HepG2 (cell line): Measurements from ENCODE around the gene NOL4L. TPM values are rescaled to one million over a fixed set of nuclear protein-coding genes. Genes with fewer than 3 reads are reported as not detected.
A peak's percentile ranks its signal among the peaks of the same experiment; 100 is the strongest.

Source experiments
- AKAP8 ChIP-seq: sonication (generic); formaldehyde crosslinking; IDR thresholded peaks from 2 replicates; pipeline ENCODE4 v1.5.1; 2020; ENCODE audit warnings: mild to moderate bottlenecking, missing genetic modification reagents
- FOXM1 ChIP-seq: sonication (generic); formaldehyde crosslinking; IDR thresholded peaks from 2 replicates; pipeline ENCODE4 v1.5.0; 2020; ENCODE audit warnings: missing genetic modification reagents
- GABPB1 ChIP-seq: IDR thresholded peaks from 2 replicates; pipeline ENCODE4 v1.6.1; 2016; ENCODE audit warnings: mild to moderate bottlenecking, missing genetic modification reagents, moderate library complexity, missing compliant biosample characterization
- MIER2 ChIP-seq: IDR thresholded peaks from 2 replicates; pipeline ENCODE4 v1.6.1; 2016; ENCODE audit warnings: missing biosample characterization, missing genetic modification reagents
- MTF1 ChIP-seq: sonication (generic); formaldehyde crosslinking; IDR thresholded peaks from 2 replicates; pipeline ENCODE4 v1.5.0; 2020; ENCODE audit warnings: missing genetic modification reagents
- RARG ChIP-seq: sonication (generic); formaldehyde crosslinking; IDR thresholded peaks from 2 replicates; pipeline ENCODE4 v1.4.0; 2020; ENCODE audit warnings: low read depth, mild to moderate bottlenecking, missing genetic modification reagents
- RBM22 ChIP-seq: fragments of 200-400 bp; formaldehyde crosslinking; optimal IDR thresholded peaks from 2 replicates; pipeline ENCODE3; 2017; ENCODE audit warnings: mild to moderate bottlenecking, low read length, moderate library complexity
- SIN3A ChIP-seq: IDR thresholded peaks from 2 replicates; pipeline ENCODE4 v1.6.1; 2011; ENCODE audit warnings: low read depth, mild to moderate bottlenecking, control low read depth, low read length, borderline replicate concordance
- TBP ChIP-seq: sonication (generic); formaldehyde crosslinking; IDR thresholded peaks from 2 replicates; pipeline ENCODE4 v1.5.0; 2020; ENCODE audit warnings: missing genetic modification reagents
- ZBTB1 ChIP-seq: sonication (generic); formaldehyde crosslinking; IDR thresholded peaks from 2 replicates; pipeline ENCODE4 v1.4.0; 2020; ENCODE audit warnings: missing genetic modification reagents, borderline replicate concordance
- ZBTB3 ChIP-seq: sonication (generic); formaldehyde crosslinking; IDR thresholded peaks from 2 replicates; pipeline ENCODE4 v1.4.0; 2020; ENCODE audit warnings: low read depth, mild to moderate bottlenecking, moderate library complexity, missing genetic modification reagents, borderline replicate concordance
- ZMYM4 ChIP-seq: sonication (generic); formaldehyde crosslinking; IDR thresholded peaks from 2 replicates; pipeline ENCODE4 v1.8.1; 2023; ENCODE audit warnings: mild to moderate bottlenecking, missing genetic modification reagents
- ZNF225 ChIP-seq: sonication (generic); formaldehyde crosslinking; IDR thresholded peaks from 2 replicates; pipeline ENCODE4 v1.4.0; 2020; ENCODE audit warnings: mild to moderate bottlenecking, missing genetic modification reagents
- ZNF468 ChIP-seq: sonication (generic); formaldehyde crosslinking; IDR thresholded peaks from 2 replicates; pipeline ENCODE4 v1.8.0; 2022; ENCODE audit warnings: mild to moderate bottlenecking, moderate library complexity, missing genetic modification reagents
- ZNF563 ChIP-seq: sonication (generic); formaldehyde crosslinking; IDR thresholded peaks from 2 replicates; pipeline ENCODE4 v1.8.0; 2022; ENCODE audit warnings: mild to moderate bottlenecking, moderate library complexity, missing genetic modification reagents
- ZNF619 ChIP-seq: sonication (generic); formaldehyde crosslinking; IDR thresholded peaks from 2 replicates; pipeline ENCODE4 v1.4.0; 2020; ENCODE audit warnings: mild to moderate bottlenecking, missing genetic modification reagents
- ZNF768 ChIP-seq: sonication (generic); formaldehyde crosslinking; IDR thresholded peaks from 2 replicates; pipeline ENCODE4 v1.4.0; 2020; ENCODE audit warnings: missing genetic modification reagents
- ZNF781 ChIP-seq: sonication (generic); formaldehyde crosslinking; IDR thresholded peaks from 2 replicates; pipeline ENCODE4 v1.5.1; 2020; ENCODE audit warnings: borderline replicate concordance, mild to moderate bottlenecking, missing genetic modification reagents; ENCODE audit errors: not compliant biosample characterization
- polyA plus RNA-seq, 8 experiments: library from polyadenylated mRNA; depleted of rRNA in 3 of 8; stranded (reverse) in 7 of 8; unstranded in 1 of 8; fragments of >200 nt; fragmentation: Illumina TruSeq in 4 of 8; extraction: Trizol in 4 of 8; gene quantifications; 2 replicates each; pipeline versions ENCODE4 v1.2.1 to v1.2.3, GENCODE V29; 2011 to 2016; ENCODE audit warnings: low read depth in 4 of 8, missing spikeins in 1 of 8, mixed read lengths in 1 of 8; ENCODE audit not compliant: insufficient read depth in 1 of 8
- total RNA-seq, 5 experiments: library from RNA; depleted of rRNA; stranded (reverse); fragments of >200 nt; fragmentation: Illumina TruSeq; extraction: Trizol; gene quantifications; 2 replicates each; pipeline ENCODE4 v1.2.3, GENCODE V29; 2016; ENCODE audit warnings: low read depth in 1 of 5
- TF ChIP-seq, protein P1 (sequence below): sonication (generic); formaldehyde crosslinking; IDR thresholded peaks from 2 replicates; pipeline ENCODE4 v1.4.0; 2020; ENCODE audit warnings: mild to moderate bottlenecking, missing genetic modification reagents
- TF ChIP-seq, protein P2 (sequence below): sonication (generic); formaldehyde crosslinking; IDR thresholded peaks from 2 replicates; pipeline ENCODE4 v1.5.1; 2020; ENCODE audit warnings: missing genetic modification reagents, mild to moderate bottlenecking, borderline replicate concordance
- TF ChIP-seq, protein P3 (sequence below): sonication (generic); formaldehyde crosslinking; IDR thresholded peaks from 2 replicates; pipeline ENCODE4 v1.5.1; 2020; ENCODE audit warnings: missing genetic modification reagents, mild to moderate bottlenecking, borderline replicate concordance
- TF ChIP-seq, protein P4 (sequence below): IDR thresholded peaks from 2 replicates; pipeline ENCODE4 v1.6.1; 2016

Gene NOL4L
- total and polyA plus RNA-seq, 2 of the 13 experiments (the other 11 are each of a cell fraction or from before 2014, with no cell fraction given): 16.6 to 35.4 TPM

DNA sequence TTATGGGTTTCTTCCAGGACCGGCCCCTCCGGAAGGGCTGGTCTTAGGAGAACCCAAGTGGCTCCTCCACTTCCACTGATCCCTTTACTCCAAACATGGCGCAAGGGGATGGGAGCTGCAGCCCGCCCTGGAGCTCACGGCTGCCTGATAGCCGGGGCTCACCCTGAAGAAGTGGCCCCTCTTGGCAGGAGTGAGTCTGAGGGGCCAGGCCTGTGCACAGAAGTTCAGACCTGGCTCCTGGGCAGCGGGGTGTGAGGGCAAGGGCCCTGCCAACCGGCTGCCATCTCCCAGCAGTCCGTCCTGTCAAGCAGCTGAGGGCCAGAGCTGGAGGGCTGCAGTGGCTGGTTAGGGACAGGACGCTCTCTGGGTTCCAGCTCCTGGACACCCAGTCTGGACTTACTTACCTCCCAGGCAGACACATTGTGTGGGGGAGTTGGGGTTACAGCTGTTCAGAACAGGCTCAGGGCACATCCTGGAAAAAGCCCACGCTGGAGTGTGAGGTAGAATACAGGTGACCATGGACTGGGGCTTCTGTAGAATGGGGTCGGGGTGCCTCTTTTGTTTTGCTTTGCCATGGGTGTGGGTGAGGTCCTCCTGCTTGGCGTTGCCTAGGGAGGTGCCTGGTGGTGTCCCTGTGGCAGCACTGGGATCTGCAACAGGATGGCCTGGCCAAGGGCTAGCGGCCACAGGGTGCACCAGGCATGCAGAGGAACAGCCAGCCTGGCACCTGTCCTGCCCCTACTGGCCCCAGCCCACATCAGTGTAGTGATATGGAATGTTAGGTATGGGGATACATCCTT is 138.6 kb downstream of the NOL4L start (continued):
- TF ChIP-seq RBM22 (peak; percentile 82), SIN3A (no peak), ZNF768 (CRISPR knock-in tag) (peak; percentile 14; the same call in 1 of the 2 replicates), ZNF781 (CRISPR knock-in tag) (peak; percentile 68), ZNF619 (CRISPR knock-in tag) (no peak), ZMYM4 (CRISPR knock-in tag) (0 out of 2 replicates have a peak, but pooled peaks have one; percentile 22), RARG (CRISPR knock-in tag) (no peak), ZBTB1 (CRISPR knock-in tag) (no peak), ZNF468 (CRISPR knock-in tag) (0 out of 2 replicates have a peak, but pooled peaks have one; percentile 66), ZBTB3 (CRISPR knock-in tag) (no peak), GABPB1 (CRISPR knock-in tag) (peak; percentile 26; the same call in 1 of the 2 replicates), ZNF225 (CRISPR knock-in tag) (peak; percentile 29; the same call in 1 of the 2 replicates), FOXM1 (no peak), AKAP8 (CRISPR knock-in tag) (peak; percentile 69; the same call in 1 of the 2 replicates), TBP (CRISPR knock-in tag) (no peak), ZNF563 (CRISPR knock-in tag) (0 out of 2 replicates have a peak, but pooled peaks have one; percentile 33), MIER2 (CRISPR knock-in tag) (no peak), MTF1 (CRISPR knock-in tag) (no peak)
- TF ChIP-seq, protein P1, sequence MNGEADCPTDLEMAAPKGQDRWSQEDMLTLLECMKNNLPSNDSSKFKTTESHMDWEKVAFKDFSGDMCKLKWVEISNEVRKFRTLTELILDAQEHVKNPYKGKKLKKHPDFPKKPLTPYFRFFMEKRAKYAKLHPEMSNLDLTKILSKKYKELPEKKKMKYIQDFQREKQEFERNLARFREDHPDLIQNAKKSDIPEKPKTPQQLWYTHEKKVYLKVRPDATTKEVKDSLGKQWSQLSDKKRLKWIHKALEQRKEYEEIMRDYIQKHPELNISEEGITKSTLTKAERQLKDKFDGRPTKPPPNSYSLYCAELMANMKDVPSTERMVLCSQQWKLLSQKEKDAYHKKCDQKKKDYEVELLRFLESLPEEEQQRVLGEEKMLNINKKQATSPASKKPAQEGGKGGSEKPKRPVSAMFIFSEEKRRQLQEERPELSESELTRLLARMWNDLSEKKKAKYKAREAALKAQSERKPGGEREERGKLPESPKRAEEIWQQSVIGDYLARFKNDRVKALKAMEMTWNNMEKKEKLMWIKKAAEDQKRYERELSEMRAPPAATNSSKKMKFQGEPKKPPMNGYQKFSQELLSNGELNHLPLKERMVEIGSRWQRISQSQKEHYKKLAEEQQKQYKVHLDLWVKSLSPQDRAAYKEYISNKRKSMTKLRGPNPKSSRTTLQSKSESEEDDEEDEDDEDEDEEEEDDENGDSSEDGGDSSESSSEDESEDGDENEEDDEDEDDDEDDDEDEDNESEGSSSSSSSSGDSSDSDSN (CRISPR knock-in tag): 0 out of 2 replicates have a peak, but pooled peaks have one; percentile 28
- TF ChIP-seq, protein P2, sequence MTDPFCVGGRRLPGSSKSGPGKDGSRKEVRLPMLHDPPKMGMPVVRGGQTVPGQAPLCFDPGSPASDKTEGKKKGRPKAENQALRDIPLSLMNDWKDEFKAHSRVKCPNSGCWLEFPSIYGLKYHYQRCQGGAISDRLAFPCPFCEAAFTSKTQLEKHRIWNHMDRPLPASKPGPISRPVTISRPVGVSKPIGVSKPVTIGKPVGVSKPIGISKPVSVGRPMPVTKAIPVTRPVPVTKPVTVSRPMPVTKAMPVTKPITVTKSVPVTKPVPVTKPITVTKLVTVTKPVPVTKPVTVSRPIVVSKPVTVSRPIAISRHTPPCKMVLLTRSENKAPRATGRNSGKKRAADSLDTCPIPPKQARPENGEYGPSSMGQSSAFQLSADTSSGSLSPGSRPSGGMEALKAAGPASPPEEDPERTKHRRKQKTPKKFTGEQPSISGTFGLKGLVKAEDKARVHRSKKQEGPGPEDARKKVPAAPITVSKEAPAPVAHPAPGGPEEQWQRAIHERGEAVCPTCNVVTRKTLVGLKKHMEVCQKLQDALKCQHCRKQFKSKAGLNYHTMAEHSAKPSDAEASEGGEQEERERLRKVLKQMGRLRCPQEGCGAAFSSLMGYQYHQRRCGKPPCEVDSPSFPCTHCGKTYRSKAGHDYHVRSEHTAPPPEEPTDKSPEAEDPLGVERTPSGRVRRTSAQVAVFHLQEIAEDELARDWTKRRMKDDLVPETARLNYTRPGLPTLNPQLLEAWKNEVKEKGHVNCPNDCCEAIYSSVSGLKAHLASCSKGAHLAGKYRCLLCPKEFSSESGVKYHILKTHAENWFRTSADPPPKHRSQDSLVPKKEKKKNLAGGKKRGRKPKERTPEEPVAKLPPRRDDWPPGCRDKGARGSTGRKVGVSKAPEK: 0 out of 2 replicates have a peak, but pooled peaks have one; percentile 55
- TF ChIP-seq, protein P3, sequence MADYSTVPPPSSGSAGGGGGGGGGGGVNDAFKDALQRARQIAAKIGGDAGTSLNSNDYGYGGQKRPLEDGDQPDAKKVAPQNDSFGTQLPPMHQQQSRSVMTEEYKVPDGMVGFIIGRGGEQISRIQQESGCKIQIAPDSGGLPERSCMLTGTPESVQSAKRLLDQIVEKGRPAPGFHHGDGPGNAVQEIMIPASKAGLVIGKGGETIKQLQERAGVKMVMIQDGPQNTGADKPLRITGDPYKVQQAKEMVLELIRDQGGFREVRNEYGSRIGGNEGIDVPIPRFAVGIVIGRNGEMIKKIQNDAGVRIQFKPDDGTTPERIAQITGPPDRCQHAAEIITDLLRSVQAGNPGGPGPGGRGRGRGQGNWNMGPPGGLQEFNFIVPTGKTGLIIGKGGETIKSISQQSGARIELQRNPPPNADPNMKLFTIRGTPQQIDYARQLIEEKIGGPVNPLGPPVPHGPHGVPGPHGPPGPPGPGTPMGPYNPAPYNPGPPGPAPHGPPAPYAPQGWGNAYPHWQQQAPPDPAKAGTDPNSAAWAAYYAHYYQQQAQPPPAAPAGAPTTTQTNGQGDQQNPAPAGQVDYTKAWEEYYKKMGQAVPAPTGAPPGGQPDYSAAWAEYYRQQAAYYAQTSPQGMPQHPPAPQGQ (CRISPR knock-in tag): 0 out of 2 replicates have a peak, but pooled peaks have one; percentile 56
- TF ChIP-seq, protein P4, sequence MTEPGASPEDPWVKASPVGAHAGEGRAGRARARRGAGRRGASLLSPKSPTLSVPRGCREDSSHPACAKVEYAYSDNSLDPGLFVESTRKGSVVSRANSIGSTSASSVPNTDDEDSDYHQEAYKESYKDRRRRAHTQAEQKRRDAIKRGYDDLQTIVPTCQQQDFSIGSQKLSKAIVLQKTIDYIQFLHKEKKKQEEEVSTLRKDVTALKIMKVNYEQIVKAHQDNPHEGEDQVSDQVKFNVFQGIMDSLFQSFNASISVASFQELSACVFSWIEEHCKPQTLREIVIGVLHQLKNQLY: no peak
